K562 (cell line): ENCODE results near the gene OBSL1. TPM values are rescaled to one million over a fixed set of nuclear protein-coding genes. Genes with fewer than 3 reads are reported as not detected.

Source experiments
- ATAC-seq: fragments of 200-7000 bp; cut with Tn5 transposase; 3 replicates; pipeline ENCODE4 v1.9.1; 2020; ENCODE audit warnings: moderate library complexity
- BruUV-seq: library from RNA; stranded (reverse); fragments of 400-500 nt; replicated peaks from 2 replicates; lab custom pipeline; 2021; lab: Mats Ljungman, UMichigan
- CTCF ChIA-PET: fragments of 300-600 bp; formaldehyde crosslinking; extraction: SDS; loops from one replicate; lab custom pipeline; 2021; ENCODE audit warnings: low intra/inter-chr PET ratio; lab: Yijun Ruan, JAX
- POLR2A ChIA-PET: fragments of 300-600, 350-650 bp; sonication (Branson Sonifier 250); formaldehyde crosslinking; extraction: SDS; loops from one replicate; lab custom pipeline; 2021; ENCODE audit warnings: antibody characterized with exemption, inconsistent platforms; lab: Yijun Ruan, JAX
- DNase-seq, 4 experiments: peaks; one replicate each; pipeline versions ENCODE4 v3.0.0 to v3.0.0-alpha.2; 2011 to 2018; ENCODE audit warnings: low spot score in 3 of 4, mixed read lengths in 3 of 4; ENCODE audit errors: extremely low read depth in 1 of 4
- FAIRE-seq: peaks from 2 replicates; lab custom pipeline; 2011; peaks lifted over from hg19 to GRCh38; lab: Jason Lieb, UNC
- H2AFZ ChIP-seq: 2 replicates; pipeline ENCODE4 v1.6.0; 2011; ENCODE audit warnings: low read depth, low read length, control low read depth, inconsistent platforms
- H3K27ac ChIP-seq: fragments of 200-600 bp; 3 replicates; pipeline ENCODE4 v1.8.0; 2011; ENCODE audit warnings: low read depth, mild to moderate bottlenecking, control low read depth, inconsistent platforms, low read length, moderate library complexity, mixed read lengths; ENCODE audit errors: extremely low read depth
- H3K27me3 ChIP-seq, 2 experiments: fragments of 300-600 bp in 1 of 2; 2 replicates in 1 of 2; 3 replicates in 1 of 2; pipeline versions ENCODE4 v1.6.0 to v1.8.0; 2011; ENCODE audit warnings: inconsistent platforms in 2 of 2, low read length in 2 of 2, mild to moderate bottlenecking in 1 of 2, mixed read lengths in 1 of 2, moderate library complexity in 1 of 2; ENCODE audit not compliant: control insufficient read depth in 2 of 2, insufficient read depth in 2 of 2
- H3K36me3 ChIP-seq: fragments of 300-600 bp; 3 replicates; pipeline ENCODE4 v1.8.0; 2011; ENCODE audit warnings: mild to moderate bottlenecking, low read length, inconsistent platforms; ENCODE audit not compliant: control insufficient read depth, insufficient read depth
- H3K4me1 ChIP-seq, 2 experiments: fragments of 200-600 bp in 1 of 2; replicated peaks in 1 of 2; 2 replicates in 1 of 2; 3 replicates in 1 of 2; pipeline versions ENCODE4 v1.5.1 to v1.8.0; 2011; ENCODE audit warnings: inconsistent platforms in 2 of 2, low read length in 2 of 2, mild to moderate bottlenecking in 1 of 2, mixed read lengths in 1 of 2, moderate library complexity in 1 of 2; ENCODE audit not compliant: control insufficient read depth in 2 of 2, insufficient read depth in 2 of 2
- H3K4me2 ChIP-seq: 2 replicates; pipeline ENCODE4 v1.6.1; 2011; ENCODE audit warnings: low read length, control low read depth, inconsistent platforms, mixed read lengths; ENCODE audit not compliant: insufficient read depth
- H3K4me3 ChIP-seq: fragments of 200-600 bp; sonication (generic), shearing (Covaris generic); 2 replicates; pipeline ENCODE4 v1.5.1; 2016; ENCODE audit warnings: control low read depth, inconsistent platforms
- H3K79me2 ChIP-seq: fragments of 200-600 bp; 3 replicates; pipeline ENCODE4 v1.8.0; 2011; ENCODE audit warnings: low read length, inconsistent platforms; ENCODE audit not compliant: control insufficient read depth, insufficient read depth
- H3K9ac ChIP-seq, 2 experiments: 2 replicates each; pipeline versions ENCODE4 v1.6.0 to v1.6.1; 2011; ENCODE audit warnings: low read depth in 2 of 2, low read length in 2 of 2, control low read depth in 1 of 2, inconsistent platforms in 1 of 2, mild to moderate bottlenecking in 1 of 2, mixed read lengths in 1 of 2; ENCODE audit not compliant: insufficient read depth in 1 of 2
- H3K9me1 ChIP-seq: one replicate; pipeline ENCODE4 v1.6.0; 2011; ENCODE audit warnings: inconsistent platforms, mild to moderate bottlenecking, low read length, moderate library complexity; ENCODE audit not compliant: control insufficient read depth, insufficient read depth
- H3K9me3 ChIP-seq: replicated peaks from 2 replicates; pipeline ENCODE4 v1.5.1; 2011; ENCODE audit warnings: low read depth, low read length, inconsistent platforms; ENCODE audit not compliant: control insufficient read depth, insufficient read depth
- H4K20me1 ChIP-seq: replicated peaks from 2 replicates; pipeline ENCODE4 v1.6.1; 2011; ENCODE audit warnings: low read length, inconsistent platforms, mixed read lengths; ENCODE audit not compliant: control insufficient read depth, insufficient read depth
- ATF7 ChIP-seq: fragments of 450-650 bp; IDR thresholded peaks from 2 replicates; pipeline ENCODE4 v1.7.1; 2014; ENCODE audit warnings: mild to moderate bottlenecking, moderate library complexity
- CHD4 ChIP-seq: fragments of 200-600 bp; sonication (generic); IDR thresholded peaks from 3 replicates; pipeline ENCODE4 v1.6.1; 2012; ENCODE audit warnings: low read depth, mild to moderate bottlenecking, mixed read lengths, low read length, inconsistent platforms; ENCODE audit not compliant: insufficient read depth, insufficient replicate concordance, poor library complexity, severe bottlenecking
- CTBP1 ChIP-seq: fragments of 450-650 bp; IDR thresholded peaks from 2 replicates; pipeline ENCODE4 v1.6.1; 2016; ENCODE audit warnings: borderline replicate concordance
- CXXC5 ChIP-seq: fragments of 250-450 bp; sonication (Bioruptor Pico); IDR thresholded peaks from 2 replicates; pipeline ENCODE4 v1.8.0; 2022; ENCODE audit warnings: inconsistent platforms, mild to moderate bottlenecking, moderate library complexity
- PCBP2 ChIP-seq: fragments of 200-400 bp; formaldehyde crosslinking; IDR thresholded peaks from 2 replicates; pipeline ENCODE4 v1.6.1; 2018; ENCODE audit warnings: low read length, low read depth, mild to moderate bottlenecking, moderate library complexity; ENCODE audit not compliant: poor library complexity, severe bottlenecking
- PHF8 ChIP-seq: fragments of 200-600 bp; sonication (generic); IDR thresholded peaks from 2 replicates; pipeline ENCODE4 v1.6.1; 2012; ENCODE audit warnings: mixed run types, mild to moderate bottlenecking, inconsistent platforms, low read length, moderate library complexity, borderline replicate concordance
- SAP30 ChIP-seq: fragments of 200-600 bp; sonication (generic); IDR thresholded peaks from 2 replicates; pipeline ENCODE4 v1.6.1; 2012; ENCODE audit warnings: borderline replicate concordance, low read depth, mild to moderate bottlenecking, moderate library complexity, low read length, control low read depth, inconsistent platforms; ENCODE audit not compliant: insufficient read depth, poor library complexity, severe bottlenecking
- SMAD4 ChIP-seq: fragments of 250-450 bp; sonication (Bioruptor Pico); conservative IDR thresholded peaks from 2 replicates; pipeline ENCODE4 v1.8.0; 2021; ENCODE audit warnings: inconsistent platforms, mild to moderate bottlenecking, moderate library complexity
- TEAD4 ChIP-seq, 2 experiments: sonication (generic) in 1 of 2; formaldehyde crosslinking in 1 of 2; IDR thresholded peaks; 2 replicates each; pipeline versions ENCODE4 v1.6.1 to v1.8.0; 2012 to 2022; ENCODE audit warnings: borderline replicate concordance in 1 of 2, inconsistent platforms in 1 of 2, low read length in 1 of 2, mild to moderate bottlenecking in 1 of 2, missing genetic modification reagents in 1 of 2
- THRB ChIP-seq: fragments of 450-650 bp; formaldehyde crosslinking; conservative IDR thresholded peaks from 2 replicates; pipeline ENCODE4 v1.4.0; 2022; ENCODE audit warnings: mild to moderate bottlenecking, missing genetic modification characterization
- TOE1 ChIP-seq, 2 experiments: fragments of 450-650 bp in 1 of 2; sonication (generic) in 1 of 2; formaldehyde crosslinking in 1 of 2; IDR thresholded peaks; 2 replicates each; pipeline versions ENCODE4 v1.7.1 to v1.8.0; 2016 to 2022; ENCODE audit warnings: borderline replicate concordance in 2 of 2, mild to moderate bottlenecking in 2 of 2, antibody characterized with exemption in 1 of 2, inconsistent platforms in 1 of 2, low read depth in 1 of 2, missing genetic modification reagents in 1 of 2, moderate library complexity in 1 of 2
- WGBS: fragments of 100-300 bp; shearing (Covaris generic); methylation state at CpG from one replicate; pipeline ENCODE4 v1.1.6; 2016; ENCODE audit warnings: low coverage, mixed read lengths; ENCODE audit not compliant: insufficient coverage; ENCODE audit errors: missing lambda C conversion rate; 5-methylcytosine and 5-hydroxymethylcytosine counted together
- in situ Hi-C: fragments of 300-500 bp; cut with MboI; formaldehyde crosslinking; loops from 4 replicates; pipeline ENCODE4 v1.15.0; 2018; ENCODE audit warnings: inconsistent platforms, mixed read lengths
- intact Hi-C: fragments of 100-400 bp; cut with micrococcal nuclease; formaldehyde crosslinking; loops from 2 replicates; pipeline ENCODE4 v1.14.2; 2022
- polyA plus RNA-seq, 8 experiments: library from polyadenylated mRNA; depleted of rRNA in 4 of 8; stranded (reverse) in 5 of 8; unstranded in 3 of 8; fragments of >200 nt; fragmentation: Nextera tagmentation in 2 of 8; fragmentation: Illumina TruSeq in 1 of 8; extraction: Ambion mirVana in 2 of 8; extraction: Trizol in 1 of 8; gene quantifications; 2 replicates each; pipeline versions ENCODE4 v1.2.1 to v1.2.3, GENCODE V29; 2011 to 2014; ENCODE audit warnings: inconsistent platforms in 1 of 8, missing spikeins in 1 of 8
- total RNA-seq, 7 experiments: library from RNA; depleted of rRNA in 6 of 7; stranded (reverse); fragments of >200 nt in 6 of 7; fragmentation: Illumina TruSeq in 2 of 7; extraction: Trizol in 2 of 7; gene quantifications; 2 replicates each; pipeline versions ENCODE4 v1.2.1 to v1.2.3, GENCODE V29; 2011 to 2021; ENCODE audit warnings: low replicate concordance in 1 of 7
- TF ChIP-seq, protein P1 (sequence below): fragments of 250-450 bp; sonication (Bioruptor Pico); IDR thresholded peaks from 2 replicates; pipeline ENCODE4 v1.5.0; 2021; ENCODE audit warnings: mild to moderate bottlenecking, moderate library complexity

OBSL1 gene
- total and polyA plus RNA-seq, 9 of the 15 experiments (the other 6 are each of a cell fraction or from before 2014, with no cell fraction given): 1.2 to 26.6 (median 8.6) TPM

GRCh38 chr2:219597552-219598307, 26.4 kb upstream of the OBSL1 start, which contains the start of gene STK11IP:
Gene STK11IP, plus strand, starts transcription at chr2:219597857. Its CDS starts 263 bp downstream, at chr2:219598120.
- no peaks in the 10 kb centered on the region for H3K9me1 ChIP-seq
- H3K9me3 ChIP-seq: no peaks in the 10 kb centered on the region
- peaks cover 17% of the 10 kb centered on the region for H3K79me2 ChIP-seq
- in situ Hi-C loops: no loop called here
- peak; percentile 94 for ATAC-seq
- BruUV-seq: no TSS peak
- no peaks in the 10 kb centered on the region for H4K20me1 ChIP-seq
- H3K27me3 ChIP-seq: no peaks in the 10 kb centered on the region
- WGBS: under 1% methylated on average over 33 of the region's 57 CpGs
- intact Hi-C loops: loop anchor here (5.0 kb wide), 2 partner anchors 35 to 320 kb away; partner anchors contain the start of gene DNAJB2
- DNase-seq: peak; percentile 95 to 97 (median 96)
- peak within 1 kb of the TSS; percentile 53 for H3K4me3 ChIP-seq
- FAIRE-seq: peak; percentile 96
- POLR2A ChIA-PET: interaction anchor here (0.5 to 3.2 kb wide), 9 partner anchors 14 to 113 kb away, joined by 3 to 12 read pairs (median 3); partner anchors contain the start of genes INHA and OBSL1
- CTCF ChIA-PET: no interaction called here
- H3K4me1 ChIP-seq: peaks cover 9 to 20% of the 10 kb centered on the region in 2 experiments
- H3K27ac ChIP-seq: peak within 1 kb of the TSS; percentile 90
- H3K4me2 ChIP-seq: peak within 1 kb of the TSS; percentile 90
- H3K9ac ChIP-seq: peak within 1 kb of the TSS; percentile 91 to 92
- H2AFZ ChIP-seq: peak within 1 kb of the TSS; percentile 95
- no peaks in the 10 kb centered on the region; the same call in 2 of the 3 replicates for H3K36me3 ChIP-seq
- TF ChIP-seq, protein P1, sequence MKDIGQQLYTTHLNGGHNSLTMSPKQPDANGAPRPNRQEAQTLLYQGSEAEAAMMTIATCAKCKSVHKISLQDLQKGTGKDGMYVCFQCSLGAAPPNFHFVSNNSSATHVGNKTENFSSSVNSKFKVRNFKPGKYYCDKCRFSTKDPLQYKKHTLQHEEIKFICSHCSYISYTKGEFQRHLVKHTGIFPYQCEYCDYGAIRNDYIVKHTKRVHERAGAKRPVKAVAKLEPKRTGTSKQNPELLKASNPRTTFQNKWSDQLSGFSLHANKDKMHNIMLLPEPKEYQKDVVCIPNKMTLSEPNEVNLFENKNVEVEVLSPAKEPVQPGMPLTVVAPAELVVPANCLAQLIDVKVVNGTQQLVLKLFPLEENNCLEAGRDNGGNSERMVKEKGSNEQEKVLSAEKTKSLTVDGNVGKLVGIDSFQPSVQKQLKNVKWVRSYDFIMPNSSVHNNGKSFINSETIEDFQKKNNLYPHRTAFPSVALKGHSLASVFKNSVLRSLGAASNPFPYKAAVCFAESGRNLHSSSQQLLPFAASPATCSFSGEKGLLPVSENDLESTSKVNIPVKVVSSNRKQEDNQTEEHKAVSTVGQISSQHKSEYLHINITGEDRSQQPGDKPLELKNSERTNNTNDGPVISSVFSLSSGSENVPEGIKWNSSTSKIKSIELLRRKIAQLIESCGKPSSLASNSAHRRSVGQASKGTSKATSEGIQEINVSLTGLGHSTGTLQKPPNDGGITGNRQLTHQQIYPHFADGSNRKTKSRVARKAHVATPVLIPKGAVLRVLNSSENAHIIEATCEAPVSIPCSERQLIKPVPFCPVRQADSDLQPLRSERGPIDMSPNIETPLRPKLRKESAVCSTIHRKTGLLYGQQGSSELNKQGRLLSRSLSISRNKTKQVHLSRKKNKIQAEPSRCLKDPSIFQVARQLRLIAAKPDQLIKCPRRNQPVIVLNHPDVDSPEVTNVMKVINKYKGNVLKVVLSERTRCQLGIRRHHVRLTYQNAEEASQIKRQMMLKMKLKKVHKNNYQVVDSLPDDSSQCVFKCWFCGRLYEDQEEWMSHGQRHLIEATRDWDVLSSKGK (CRISPR knock-in tag): no peak
- TF ChIP-seq TOE1 (IDR thresholded peaks at IDR 0.05; ENCODE audit: borderline replicate concordance) (0 out of 2 replicates have a peak, but pooled peaks have one; percentile 15), TOE1 (CRISPR knock-in tag; IDR thresholded peaks at IDR 0.05; ENCODE audit: borderline replicate concordance, low read depth) (no peak), PHF8 (peak; percentile 60; the same call in 1 of the 2 replicates), ATF7 (peak; percentile 72), CHD4 (no peak), CXXC5 (CRISPR knock-in tag) (peak; percentile 53; the same call in 1 of the 2 replicates), CTBP1 (0 out of 2 replicates have a peak, but pooled peaks have one; percentile 48), THRB (CRISPR knock-in tag) (no peak), TEAD4 (IDR thresholded peaks at IDR 0.05; ENCODE audit: low read length) (no peak), TEAD4 (CRISPR knock-in tag; IDR thresholded peaks at IDR 0.05; ENCODE audit: borderline replicate concordance) (no peak), SAP30 (peak; percentile 88), PCBP2 (no peak), SMAD4 (0 out of 2 replicates have a peak, but pooled peaks have one; percentile 23)
